A673 (cell line): ENCODE measurements around the gene PRKCSH. TPM values are rescaled to one million over a fixed set of nuclear protein-coding genes. Genes with fewer than 3 reads are reported as not detected.

ENCODE experiments used
- BruUV-seq: library from RNA; stranded (reverse); fragments of 400-500 nt; replicated peaks from 2 replicates; lab custom pipeline; 2021; lab: Mats Ljungman, UMichigan
- CTCF ChIA-PET: fragments of 300-600 bp; sonication (Branson Sonifier 250); formaldehyde crosslinking; loops from one replicate; lab custom pipeline; 2022; ENCODE audit warnings: antibody characterized with exemption; lab: Charles Lee
- POLR2A ChIA-PET: fragments of 300-600 bp; sonication (Branson Sonifier 250); formaldehyde crosslinking; loops from one replicate; lab custom pipeline; 2022; ENCODE audit warnings: antibody characterized with exemption; ENCODE audit not compliant: low non-redundant PET; lab: Charles Lee
- DNase-seq: peaks from one replicate; pipeline ENCODE4 v3.0.0-alpha.2; 2015; ENCODE audit warnings: low spot score
- H3K27ac ChIP-seq: fragments of 200-600 bp; sonication (generic); 2 replicates; pipeline ENCODE4 v1.5.1; 2016; ENCODE audit warnings: mixed run types, low read depth, mild to moderate bottlenecking, mixed read lengths, antibody characterized with exemption, low read length; ENCODE audit not compliant: poor library complexity, severe bottlenecking
- H3K27me3 ChIP-seq: fragments of 200-600 bp; sonication (generic); replicated peaks from 2 replicates; pipeline ENCODE4 v1.6.1; 2017; ENCODE audit warnings: mixed run types, low read depth, mild to moderate bottlenecking, mixed read lengths, antibody characterized with exemption, low read length; ENCODE audit not compliant: insufficient read depth, poor library complexity
- H3K36me3 ChIP-seq: fragments of 200-600 bp; sonication (generic); 2 replicates; pipeline ENCODE4 v1.6.1; 2016; ENCODE audit warnings: mixed run types, mild to moderate bottlenecking, mixed read lengths, antibody characterized with exemption, low read length; ENCODE audit not compliant: insufficient read depth, poor library complexity, severe bottlenecking
- H3K4me1 ChIP-seq: fragments of 200-600 bp; sonication (generic); 2 replicates; pipeline ENCODE4 v1.6.1; 2017; ENCODE audit warnings: mixed run types, mild to moderate bottlenecking, mixed read lengths, antibody characterized with exemption, low read length; ENCODE audit not compliant: insufficient read depth, poor library complexity, severe bottlenecking
- H3K4me3 ChIP-seq: fragments of 200-600 bp; sonication (generic); 2 replicates; pipeline ENCODE4 v1.5.1; 2016; ENCODE audit warnings: low read depth, mixed run types, mild to moderate bottlenecking, mixed read lengths, low read length; ENCODE audit not compliant: poor library complexity, severe bottlenecking
- H3K9me3 ChIP-seq: fragments of 200-600 bp; sonication (generic); 2 replicates; pipeline ENCODE4 v1.6.1; 2016; ENCODE audit warnings: mixed run types, low read depth, mild to moderate bottlenecking, mixed read lengths, antibody characterized with exemption, low read length; ENCODE audit not compliant: poor library complexity, severe bottlenecking
- CTCF ChIP-seq: fragments of 300-800, 200-600 bp; sonication (generic); conservative IDR thresholded peaks from 2 replicates; pipeline ENCODE4 v1.5.1; 2017; ENCODE audit warnings: low read depth, mild to moderate bottlenecking, antibody characterized with exemption, low read length, moderate library complexity, mixed read lengths
- EZH2 ChIP-seq: fragments of 200-600 bp; sonication (generic); IDR thresholded peaks from 2 replicates; pipeline ENCODE4 v1.6.1; 2017; ENCODE audit warnings: borderline replicate concordance, low read depth, mild to moderate bottlenecking, mixed read lengths, antibody characterized with exemption, low read length; ENCODE audit not compliant: poor library complexity, severe bottlenecking
- intact Hi-C: fragments of 100-400 bp; cut with micrococcal nuclease; formaldehyde crosslinking; loops from one replicate; pipeline ENCODE4 v1.10.0; 2022; ENCODE audit not compliant: unreplicated experiment
- total RNA-seq: library from RNA; stranded (reverse); gene quantifications from 2 replicates; pipeline ENCODE4 v1.2.3, GENCODE V29; 2021

The PRKCSH gene
- total RNA-seq, 1 experiment from 2014 or later, result 468 TPM

GRCh38 chr19:11448923-11449554, 13.6 kb downstream of the PRKCSH start:
- no peak for DNase-seq
- no peak overlapping the region for H3K27ac ChIP-seq
- CTCF ChIA-PET, result no interaction called here
- no peak overlapping the region for H3K4me3 ChIP-seq
- TF ChIP-seq CTCF (no peak), EZH2 (no peak)
- no TSS peak for BruUV-seq
- no peaks in the 10 kb centered on the region for H3K27me3 ChIP-seq
- peaks cover 17% of the 10 kb centered on the region for H3K4me1 ChIP-seq
- intact Hi-C loops, result loop anchor here (10.0 kb wide), 1 partner anchor 154 kb away; the partner anchor contains the start of gene TSPAN16
- H3K9me3 ChIP-seq, result no peaks in the 10 kb centered on the region
- POLR2A ChIA-PET, result no interaction called here
- peaks cover 30% of the 10 kb centered on the region for H3K36me3 ChIP-seq

DNA sequence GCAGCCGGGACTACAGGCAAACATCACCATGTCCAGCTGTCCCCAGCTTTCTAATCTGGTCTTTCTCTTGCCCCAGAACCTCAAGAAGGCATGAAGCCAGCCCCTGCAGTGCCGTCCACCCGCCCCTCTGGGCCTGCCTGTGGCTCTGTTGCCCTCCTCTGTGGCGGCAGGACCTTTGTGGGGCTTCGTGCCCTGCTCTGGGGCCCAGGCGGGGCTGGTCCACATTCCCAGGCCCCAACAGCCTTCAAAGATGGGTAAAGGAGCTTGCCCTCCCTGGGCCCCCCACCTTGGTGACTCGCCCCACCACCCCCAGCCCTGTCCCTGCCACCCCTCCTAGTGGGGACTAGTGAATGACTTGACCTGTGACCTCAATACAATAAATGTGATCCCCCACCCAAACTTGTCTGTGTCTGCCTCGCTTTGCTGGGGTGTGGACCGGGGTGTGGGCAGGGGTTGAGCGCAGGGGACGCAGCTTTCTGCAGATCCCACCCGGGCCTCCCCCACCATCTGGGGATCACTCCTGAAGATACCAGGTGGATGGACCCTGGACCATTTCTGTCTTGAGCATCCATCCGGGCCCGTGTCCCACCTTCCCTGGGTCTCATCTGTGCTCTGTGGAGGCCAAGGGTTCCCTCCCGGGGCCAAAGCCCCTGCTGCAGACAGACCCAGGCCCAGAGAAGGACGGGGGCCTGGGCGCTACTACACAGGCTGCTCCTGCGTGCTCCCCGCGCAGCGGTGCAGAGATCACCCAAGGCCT, 15.3 kb downstream of the PRKCSH start:
- Histone ChIP-seq H3K4me3 (no peak overlapping the region), H3K4me1 (peaks cover 17% of the 10 kb centered on the region), H3K27me3 (no peaks in the 10 kb centered on the region), H3K27ac (no peak overlapping the region), H3K36me3 (peaks cover 16% of the 10 kb centered on the region), H3K9me3 (no peaks in the 10 kb centered on the region)
- ChIA-PET CTCF (no interaction called here), POLR2A (interaction anchor here (0.5 to 0.7 kb wide), 2 partner anchors 30 to 1370 kb away, joined by 4 to 5 read pairs; partner anchors contain the start of gene ELAVL3)
- intact Hi-C loops, result no loop called here
- DNase-seq, result no peak
- TF ChIP-seq EZH2 (no peak), CTCF (no peak)
- no TSS peak for BruUV-seq

GRCh38 chr19:11451327-11451870, 16.0 kb downstream of the PRKCSH start:
- no peak overlapping the region for H3K4me3 ChIP-seq
- H3K27ac ChIP-seq, result peak overlapping the region; percentile 58
- ChIA-PET POLR2A (no interaction called here), CTCF (interaction anchor here (0.6 to 1.0 kb wide), 3 partner anchors 32 to 76 kb away, joined by 4 to 6 read pairs (median 5); no protein-coding TSS in a partner anchor)
- no peak for DNase-seq
- peaks cover 17% of the 10 kb centered on the region for H3K4me1 ChIP-seq
- H3K9me3 ChIP-seq, result no peaks in the 10 kb centered on the region
- no TSS peak for BruUV-seq
- H3K27me3 ChIP-seq, result no peaks in the 10 kb centered on the region
- no peak for TF ChIP-seq CTCF
- no peak for TF ChIP-seq EZH2
- H3K36me3 ChIP-seq, result peaks cover 16% of the 10 kb centered on the region
- intact Hi-C loops, result no loop called here
